GM19324 (cell line): ENCODE results near the gene SETBP1.

Source experiments
- ATAC-seq: cut with Tn5 transposase; IDR thresholded peaks from one replicate; pipeline ENCODE4 v1.9.1; 2021; ENCODE audit warnings: mild to moderate bottlenecking, moderate library complexity; ENCODE audit not compliant: unreplicated experiment, low FRiP score

The SETBP1 gene

DNA sequence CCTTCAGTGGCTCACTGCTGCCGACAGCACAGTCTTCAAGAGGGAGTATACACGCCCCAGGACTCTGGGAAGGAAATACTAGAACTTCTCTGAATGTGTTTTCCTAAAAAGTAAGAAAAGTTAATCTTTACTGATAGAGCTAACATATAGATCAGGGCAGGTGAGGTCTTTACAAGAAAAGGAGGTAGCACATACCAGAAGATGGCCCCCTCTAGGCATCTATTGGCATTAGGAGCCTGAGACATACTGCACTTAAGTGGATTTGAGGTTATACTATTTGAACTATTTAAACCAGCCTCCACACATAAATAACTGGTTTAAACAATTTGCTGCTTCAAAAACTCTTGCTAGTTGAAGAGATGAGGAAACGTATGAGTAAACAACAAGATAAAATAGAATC lies 406.1 kb downstream of the SETBP1 start:
- ATAC-seq = no peak

DNA sequence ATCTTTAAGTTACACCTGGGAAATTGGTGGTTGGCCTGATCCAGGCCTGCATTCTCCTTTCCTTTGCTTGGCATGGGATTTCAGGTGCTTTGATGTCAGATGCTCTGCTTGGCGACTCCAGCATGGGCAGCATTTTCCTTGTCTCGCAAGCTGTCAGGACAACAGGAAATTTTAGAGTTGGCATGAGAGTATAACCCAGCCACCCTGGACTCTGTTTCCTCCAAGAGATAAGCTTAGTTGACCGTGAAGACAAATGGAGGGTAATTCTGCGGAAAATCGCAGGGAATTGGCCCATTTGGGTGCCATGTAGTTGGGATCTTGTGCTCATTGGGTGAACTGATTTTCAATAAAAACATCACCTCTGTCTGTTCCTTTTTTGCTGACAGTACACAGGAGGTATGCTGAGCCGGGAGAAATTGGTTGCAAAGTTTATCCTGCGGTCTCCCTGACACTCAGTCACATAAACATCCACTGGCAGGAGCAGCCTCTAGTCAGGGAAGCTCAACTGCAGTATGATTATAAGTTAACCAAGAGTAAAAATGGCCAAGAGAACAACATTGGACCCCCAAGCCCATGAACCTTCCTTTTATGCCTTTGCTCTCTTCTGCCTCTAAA lies 409.9 kb downstream of the SETBP1 start:
- no peak for ATAC-seq

DNA sequence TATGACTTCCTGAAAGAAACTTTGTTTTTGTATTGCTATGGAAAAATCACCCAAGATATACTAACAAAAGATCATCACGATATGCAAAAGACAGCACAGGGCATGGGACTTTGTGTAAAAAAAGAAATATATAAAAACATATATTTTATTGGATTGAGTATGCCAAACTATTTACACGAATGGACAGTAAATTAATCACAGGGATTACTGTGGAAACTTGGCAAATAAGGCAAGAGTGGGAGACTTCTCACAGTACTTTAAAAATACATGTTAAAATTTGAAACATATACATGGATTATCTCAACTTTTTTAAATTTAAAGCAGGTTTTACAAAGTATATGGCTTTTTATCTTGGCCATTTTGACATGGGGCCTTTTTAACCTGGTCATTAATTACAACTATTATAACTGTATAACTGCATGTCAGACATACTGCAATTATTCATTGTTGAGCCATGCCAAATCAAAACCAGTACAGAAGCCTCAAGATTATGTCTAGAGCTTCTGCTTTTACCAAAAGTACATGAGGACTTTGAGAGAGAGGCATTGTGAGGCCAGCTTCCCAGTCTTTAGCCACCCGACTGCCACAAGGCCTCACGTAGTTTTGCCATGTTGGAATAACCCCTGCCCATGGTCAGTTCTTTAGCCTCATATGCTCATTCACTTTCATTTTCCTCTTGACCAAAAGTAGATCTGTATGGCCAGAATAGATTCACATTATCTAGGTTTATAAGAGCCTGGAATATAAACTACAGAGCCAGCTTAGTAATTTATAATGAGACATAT lies 419.8 kb downstream of the SETBP1 start:
- no peak for ATAC-seq

DNA sequence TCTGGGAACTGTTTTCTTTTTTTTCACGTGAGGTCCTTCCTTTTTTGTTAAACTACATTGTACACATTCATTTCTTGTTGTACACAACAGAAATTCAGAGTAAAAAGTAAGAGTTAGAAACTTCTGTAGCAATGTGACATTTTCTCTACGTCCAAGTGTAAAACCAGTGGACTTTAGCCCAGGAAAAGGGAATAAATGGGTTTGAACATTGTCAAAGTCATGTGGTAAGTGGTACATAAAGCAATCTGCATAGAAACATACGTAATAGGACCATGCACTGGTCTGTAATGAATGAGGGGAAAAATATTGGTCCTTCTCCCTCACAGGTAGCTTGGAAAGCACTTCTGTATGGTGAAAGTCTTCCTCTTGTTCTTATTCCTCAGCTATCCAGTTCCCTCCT lies 421.4 kb downstream of the SETBP1 start:
- ATAC-seq = no peak

DNA sequence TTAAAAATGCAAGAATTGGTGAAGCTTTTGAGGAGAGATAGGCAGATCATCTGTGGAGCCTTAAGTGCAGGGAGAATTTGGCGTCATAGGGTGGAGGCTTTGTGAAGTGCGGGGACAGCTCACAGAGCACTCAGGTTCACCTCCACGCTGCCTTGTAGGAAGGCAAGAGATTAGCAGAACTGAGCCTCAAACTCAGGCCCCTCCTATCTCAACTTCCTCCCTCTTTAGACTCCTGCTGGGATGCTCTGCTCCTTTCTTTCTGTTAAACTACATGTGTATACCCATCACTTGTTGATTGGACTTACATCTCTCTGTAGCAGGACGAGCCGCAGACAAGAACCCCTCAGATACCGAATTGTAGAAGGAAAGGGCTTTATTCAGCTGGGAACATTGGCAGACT lies 422.2 kb downstream of the SETBP1 start:
- no peak for ATAC-seq

DNA sequence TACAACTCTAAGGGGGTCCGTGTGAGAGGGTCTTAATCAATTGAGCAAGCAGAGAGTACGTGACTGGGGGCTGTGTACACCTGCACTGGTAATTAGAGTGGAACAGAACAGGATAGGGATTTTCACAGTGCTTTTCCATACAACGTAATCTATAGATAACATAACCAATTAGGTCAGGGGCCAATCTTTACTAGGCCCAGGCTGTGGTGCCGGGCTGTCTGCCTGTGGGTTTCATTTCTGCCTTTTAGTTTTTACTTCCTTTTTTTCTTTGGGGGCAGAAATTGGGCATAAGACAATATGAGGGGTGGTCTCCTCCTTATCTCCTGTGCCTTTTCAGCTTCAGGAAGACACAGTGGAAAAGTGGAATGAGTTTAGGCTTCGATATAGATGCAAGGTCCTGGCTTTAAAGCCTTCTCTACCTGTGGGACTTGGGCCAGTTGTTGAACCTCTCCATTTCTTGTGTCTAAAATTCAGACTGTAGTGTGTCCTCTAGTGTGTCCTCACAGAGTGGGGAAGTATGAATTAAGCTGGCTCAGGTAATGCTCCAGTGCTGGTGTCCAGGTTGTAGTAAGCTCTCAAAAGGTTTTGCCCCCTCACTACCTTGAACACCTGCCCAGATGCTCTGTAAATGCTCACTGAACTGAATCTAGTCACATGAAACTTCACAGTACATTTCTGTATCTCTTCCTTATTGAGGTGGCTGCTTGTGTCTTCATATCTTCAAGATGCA lies 422.8 kb downstream of the SETBP1 start:
- ATAC-seq = peak; percentile 68

DNA sequence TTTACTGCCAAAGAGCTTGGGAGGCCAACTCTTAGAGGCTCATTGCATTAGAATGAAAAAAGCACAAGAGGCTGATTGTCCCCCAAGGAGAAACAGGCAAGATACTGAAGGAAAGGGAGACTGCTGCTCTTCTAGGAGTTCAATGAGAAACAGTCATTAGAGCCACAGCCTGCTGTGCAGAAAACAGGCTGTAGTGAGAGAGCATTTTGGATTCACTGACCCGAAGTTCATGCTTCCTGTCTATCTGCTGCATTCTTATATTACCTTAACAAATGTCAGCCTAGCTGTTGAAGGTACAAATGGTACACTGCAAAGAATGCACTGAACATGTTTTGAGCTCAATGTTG lies 423.3 kb downstream of the SETBP1 start:
- peak; percentile 21 for ATAC-seq

DNA sequence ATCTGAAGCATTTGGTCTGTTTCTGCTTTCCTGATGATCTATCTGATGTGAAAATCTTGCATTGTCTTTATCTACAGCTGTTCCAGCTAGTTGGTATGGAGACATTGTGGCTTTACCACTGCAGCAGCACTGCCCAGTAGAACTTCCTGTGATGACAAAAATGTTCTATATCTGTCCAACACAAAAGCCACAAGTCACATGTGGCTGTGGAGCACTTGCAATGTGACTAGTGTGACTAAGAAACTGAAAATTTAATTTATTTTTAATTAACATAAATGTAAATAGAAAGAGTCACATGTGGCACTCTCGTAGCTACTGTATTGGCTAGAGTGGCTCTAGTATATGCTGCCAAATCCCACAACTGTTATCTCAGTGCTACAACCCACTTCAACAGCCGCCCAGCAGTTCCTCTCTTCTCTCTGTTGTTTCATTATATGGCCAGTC lies 425.7 kb downstream of the SETBP1 start:
- peak; percentile 86 for ATAC-seq

DNA sequence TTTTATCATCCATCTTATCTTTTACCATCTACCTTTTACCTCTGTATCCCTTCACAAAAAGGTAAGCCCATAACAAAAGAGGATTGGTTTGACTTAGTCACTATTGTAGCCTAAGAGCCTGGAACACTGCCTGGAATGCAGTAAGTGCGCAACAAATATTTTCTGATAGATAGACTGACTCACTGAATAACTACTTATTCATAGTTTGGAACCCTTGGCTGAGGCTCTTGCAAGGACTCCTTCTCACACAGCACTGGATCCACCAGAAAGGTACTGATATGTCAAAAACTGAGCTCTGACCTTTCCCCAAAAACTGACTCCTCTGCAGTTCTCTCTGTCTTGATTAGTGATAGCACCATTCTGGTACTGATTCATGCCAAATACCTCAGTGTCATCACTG lies 426.7 kb downstream of the SETBP1 start:
- ATAC-seq = no peak

DNA sequence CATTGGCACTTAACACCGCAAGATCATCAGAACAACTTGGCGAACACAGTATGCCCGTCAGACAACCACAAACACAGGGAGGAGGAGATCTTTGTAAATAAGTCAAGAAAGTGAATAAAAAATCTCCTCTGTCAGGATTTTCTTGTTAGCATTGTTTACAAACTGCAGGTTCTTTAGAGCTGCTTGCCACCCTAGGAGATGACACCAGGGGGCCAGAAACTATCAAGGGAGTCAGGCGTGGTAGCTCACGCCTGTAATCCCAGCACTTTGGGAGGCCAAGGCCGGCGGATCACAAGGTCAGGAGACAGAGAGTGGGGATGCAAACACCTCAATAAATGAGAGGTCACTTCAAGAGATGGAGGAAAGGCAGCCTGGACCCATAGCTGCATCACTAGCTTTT lies 428.1 kb downstream of the SETBP1 start:
- ATAC-seq = no peak

DNA sequence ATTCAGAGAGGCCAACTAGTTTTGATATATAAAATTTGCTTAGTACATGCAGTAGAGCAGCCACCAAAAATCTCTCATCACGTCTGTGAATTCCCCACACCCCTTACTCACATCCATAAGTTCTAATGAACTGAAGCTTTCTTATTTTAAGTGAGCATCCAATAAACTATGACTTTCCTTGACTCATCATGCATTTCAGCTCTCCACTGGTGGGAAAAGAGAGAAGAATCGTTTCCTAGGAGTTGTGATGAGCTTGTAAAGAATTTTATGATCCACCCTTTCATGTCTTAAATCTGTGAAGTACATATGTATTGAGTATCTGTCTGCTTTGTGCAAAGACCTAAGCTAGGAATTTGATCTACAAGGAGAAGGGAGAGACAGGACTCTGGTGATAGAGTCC lies 428.6 kb downstream of the SETBP1 start:
- ATAC-seq = no peak

DNA sequence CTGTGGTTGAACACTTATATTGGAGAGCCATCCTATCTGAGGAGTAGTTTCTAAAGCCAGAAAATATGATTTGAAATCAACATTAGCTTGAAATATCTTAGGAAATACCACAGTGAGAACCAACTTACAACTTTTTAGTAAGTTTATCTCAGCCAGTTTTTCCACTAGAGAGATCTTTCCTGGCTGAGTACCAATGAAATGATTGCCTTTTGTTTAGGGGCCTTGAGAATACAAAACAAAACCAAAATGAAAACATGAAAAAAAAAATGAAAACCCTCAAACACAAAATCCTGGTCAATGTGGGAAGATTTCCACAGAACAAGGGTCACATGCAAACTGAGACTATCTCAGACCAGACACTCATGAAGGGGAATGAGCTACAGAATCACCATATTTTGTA lies 429.0 kb downstream of the SETBP1 start:
- no peak for ATAC-seq

DNA sequence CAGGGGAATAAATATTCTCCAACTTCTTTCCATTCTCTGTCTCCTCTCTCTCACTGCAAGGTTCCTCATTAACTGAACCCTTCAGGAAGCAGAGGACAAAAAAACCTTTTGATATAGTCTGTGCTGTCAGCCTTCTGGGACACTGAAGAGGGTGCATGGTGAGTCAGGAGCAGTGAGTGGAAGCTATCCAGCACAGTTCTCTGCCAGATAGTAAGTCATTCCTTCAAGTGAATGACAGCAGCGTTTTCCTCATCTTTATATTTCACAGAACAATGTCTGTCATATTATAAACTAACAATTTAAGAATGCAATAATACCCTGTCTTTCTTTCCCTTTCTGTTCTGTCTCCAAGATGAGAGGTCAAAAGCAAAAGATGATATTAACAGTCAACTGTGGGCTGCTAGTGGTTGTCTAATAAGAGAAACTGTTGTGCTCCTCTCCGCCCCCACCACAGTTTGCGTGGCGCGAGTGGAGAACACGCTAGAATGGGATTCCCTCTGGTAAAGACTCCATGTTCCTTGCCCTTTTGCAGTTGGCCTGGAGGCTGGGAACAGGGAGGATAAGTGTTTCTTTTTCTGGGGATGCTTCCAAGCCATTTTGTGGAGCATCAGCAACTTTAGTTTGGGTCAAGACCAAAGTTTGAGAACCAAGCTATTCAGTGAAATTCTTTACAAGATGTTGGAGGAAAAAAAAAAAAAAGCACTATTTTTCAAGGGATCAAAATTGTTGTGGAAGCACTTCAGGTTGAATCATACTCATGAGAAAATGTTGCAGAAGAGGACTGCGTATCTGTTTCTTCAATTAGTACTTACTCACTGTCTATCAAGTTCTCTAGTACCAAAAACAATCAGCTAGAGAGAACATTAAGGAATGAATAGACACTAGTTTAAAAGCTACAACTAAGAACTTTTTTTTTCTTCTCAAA lies 430.2 kb downstream of the SETBP1 start:
- no peak for ATAC-seq

DNA sequence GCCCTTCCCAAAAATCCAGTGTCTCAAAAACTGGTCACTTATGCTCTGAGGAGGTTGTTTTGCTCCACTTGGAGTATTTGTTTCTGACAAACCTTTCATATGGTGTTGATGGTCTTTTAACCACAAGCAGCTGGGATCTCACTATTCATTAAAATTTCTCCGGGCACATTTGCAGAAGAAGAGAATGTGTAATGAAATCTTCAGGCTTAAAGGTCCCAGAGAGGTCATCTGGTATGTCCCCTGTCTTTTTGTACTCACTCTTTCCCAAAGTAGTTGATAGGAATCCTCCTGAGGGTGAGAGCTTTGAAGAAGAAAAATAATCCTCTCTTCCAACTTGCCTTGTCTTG lies 430.8 kb downstream of the SETBP1 start:
- ATAC-seq = no peak

DNA sequence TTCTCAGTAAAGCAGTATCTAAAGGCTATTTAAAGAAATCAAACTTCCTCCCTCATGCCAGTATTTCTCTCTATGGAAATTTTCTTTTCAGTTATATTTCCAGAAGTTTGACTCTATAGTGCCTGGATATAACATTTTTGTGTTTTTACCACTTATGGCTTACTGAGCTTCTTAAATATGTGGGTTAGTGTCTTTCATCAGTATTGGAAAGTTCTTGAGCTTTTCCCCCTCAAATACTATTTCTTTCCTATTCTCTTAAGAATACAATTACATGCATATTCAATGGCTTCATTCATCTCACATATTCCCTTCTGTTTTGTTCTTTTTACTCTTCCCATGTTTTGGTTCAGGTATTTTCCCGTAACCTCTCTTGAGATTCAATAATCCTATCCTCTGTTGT lies 432.0 kb downstream of the SETBP1 start:
- ATAC-seq = no peak

DNA sequence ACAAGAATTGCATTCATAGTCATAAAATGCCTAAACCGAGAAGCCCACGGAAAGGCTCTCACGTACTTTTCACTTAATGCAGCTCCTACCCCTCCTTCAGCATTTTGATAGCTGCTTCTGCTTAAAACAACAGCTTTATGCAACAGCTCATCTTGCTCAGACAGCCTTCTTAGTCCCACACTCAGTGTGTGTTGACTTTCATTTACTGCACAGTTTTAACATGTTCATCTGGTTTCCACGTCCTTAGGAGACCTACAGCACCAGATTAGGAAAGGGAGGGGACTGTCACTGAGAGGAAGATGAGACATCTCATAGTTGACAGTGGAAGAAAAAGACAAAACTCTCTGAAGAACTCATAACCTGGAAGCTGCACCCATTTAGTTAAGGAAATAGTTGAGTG lies 435.4 kb downstream of the SETBP1 start:
- no peak for ATAC-seq
